OCI-LY7 (cell line): ENCODE measurements around the gene NCKAP5. TPM values are rescaled to one million over a fixed set of nuclear protein-coding genes. Genes with fewer than 3 reads are reported as not detected.

ENCODE experiments used
- BruUV-seq: library from RNA; stranded (reverse); fragments of 400-500 nt; replicated peaks from 2 replicates; lab custom pipeline; 2021; lab: Mats Ljungman, UMichigan
- CTCF ChIA-PET: fragments of 300-600 bp; sonication (Branson Sonifier 250); formaldehyde crosslinking; loops from one replicate; lab custom pipeline; 2022; ENCODE audit warnings: antibody characterized with exemption; ENCODE audit not compliant: unreplicated experiment; lab: Charles Lee
- POLR2A ChIA-PET: fragments of 300-600 bp; sonication (Branson Sonifier 250); formaldehyde crosslinking; loops from one replicate; lab custom pipeline; 2022; ENCODE audit warnings: antibody characterized with exemption; lab: Charles Lee
- DNase-seq: peaks from one replicate; pipeline ENCODE4 v3.0.0-alpha.2; 2015; ENCODE audit warnings: low spot score
- H2AFZ ChIP-seq: fragments of 200-600 bp; sonication (generic), shearing (Covaris generic); 2 replicates; pipeline ENCODE4 v1.6.1; 2014; ENCODE audit warnings: mild to moderate bottlenecking, antibody characterized with exemption, low read length, moderate library complexity
- H3K27ac ChIP-seq: fragments of 200-600 bp; sonication (generic); 2 replicates; pipeline ENCODE4 v1.5.1; 2014; ENCODE audit warnings: mixed run types, low read depth, mild to moderate bottlenecking, moderate library complexity, low read length, inconsistent platforms; ENCODE audit not compliant: poor library complexity, severe bottlenecking
- H3K36me3 ChIP-seq: fragments of 200-600 bp; sonication (generic); 2 replicates; pipeline ENCODE4 v1.6.1; 2014; ENCODE audit warnings: mild to moderate bottlenecking, antibody characterized with exemption, low read length, moderate library complexity, mixed read lengths; ENCODE audit not compliant: insufficient read depth
- H3K4me1 ChIP-seq: fragments of 200-600 bp; sonication (generic); 2 replicates; pipeline ENCODE4 v1.5.1; 2014; ENCODE audit warnings: mild to moderate bottlenecking, low read length; ENCODE audit not compliant: insufficient read depth, poor library complexity, severe bottlenecking
- H3K4me2 ChIP-seq: fragments of 200-600 bp; sonication (generic); 2 replicates; pipeline ENCODE4 v1.6.1; 2014; ENCODE audit warnings: mild to moderate bottlenecking, low read length
- H3K4me3 ChIP-seq: fragments of 200-600 bp; sonication (generic); 2 replicates; pipeline ENCODE4 v1.5.1; 2014; ENCODE audit warnings: mild to moderate bottlenecking, low read depth, low read length; ENCODE audit not compliant: poor library complexity, severe bottlenecking
- H3K79me2 ChIP-seq: fragments of 200-600 bp; sonication (generic); 2 replicates; pipeline ENCODE4 v1.6.1; 2016; ENCODE audit warnings: low read depth, mild to moderate bottlenecking, low read length, moderate library complexity, mixed read lengths; ENCODE audit not compliant: insufficient read depth
- H3K9me2 ChIP-seq: fragments of 200-600 bp; sonication (generic); 2 replicates; pipeline ENCODE4 v1.6.1; 2016; ENCODE audit warnings: mild to moderate bottlenecking, low read length, mixed read lengths; ENCODE audit not compliant: insufficient read depth
- H3K9me3 ChIP-seq: fragments of 200-600 bp; sonication (generic); 2 replicates; pipeline ENCODE4 v1.6.1; 2014; ENCODE audit warnings: mild to moderate bottlenecking, mixed run types, low read length, mixed read lengths
- H4K20me1 ChIP-seq: fragments of 200-600 bp; sonication (generic); 2 replicates; pipeline ENCODE4 v1.6.1; 2014; ENCODE audit warnings: mild to moderate bottlenecking, antibody characterized with exemption, low read length, moderate library complexity, mixed read lengths; ENCODE audit not compliant: insufficient read depth
- CTCF ChIP-seq: fragments of 200-600 bp; sonication (generic); conservative IDR thresholded peaks from 2 replicates; pipeline ENCODE4 v1.5.1; 2014; ENCODE audit warnings: mild to moderate bottlenecking, antibody characterized with exemption, low read length, moderate library complexity, mixed read lengths
- EZH2phosphoT487 ChIP-seq: fragments of 200-600 bp; sonication (generic); IDR thresholded peaks from 2 replicates; pipeline ENCODE4 v1.6.1; 2018; ENCODE audit warnings: low read depth, borderline replicate concordance, mild to moderate bottlenecking, mixed run types, antibody characterized with exemption, low read length, moderate library complexity, mixed read lengths
- intact Hi-C: fragments of 100-400 bp; cut with micrococcal nuclease; formaldehyde crosslinking; loops from one replicate; pipeline ENCODE4 v1.10.0; 2022; ENCODE audit not compliant: unreplicated experiment
- total RNA-seq, 2 experiments: library from RNA; depleted of rRNA in 1 of 2; stranded (reverse); fragments of >200 nt in 1 of 2; shearing (Covaris generic) in 1 of 2; gene quantifications; 2 replicates each; pipeline ENCODE4 v1.2.3, GENCODE V29; 2014 to 2022

NCKAP5 gene
- total RNA-seq, 2 experiments from 2014 or later, result not detected

DNA sequence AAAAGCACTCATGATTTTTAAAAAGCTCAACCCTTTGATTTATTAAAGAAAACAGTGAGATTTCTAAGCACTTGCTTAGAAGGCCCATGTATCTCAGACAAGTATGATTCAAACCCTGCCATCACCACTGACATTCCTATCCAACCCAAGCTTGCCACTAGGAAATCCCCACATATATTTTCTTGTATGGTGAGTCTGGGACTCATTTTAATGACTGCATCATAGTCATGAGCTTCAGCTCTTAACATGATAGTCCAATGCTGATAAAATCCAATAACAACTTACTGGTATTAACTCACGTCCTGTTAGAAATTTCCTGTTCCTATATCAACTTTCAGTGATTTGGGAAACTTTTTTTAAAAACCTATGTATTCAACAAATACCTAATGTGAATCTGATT lies 39.4 kb upstream of the NCKAP5 start:
- ChIA-PET CTCF (no interaction called here), POLR2A (interaction anchor here (0.7 kb wide), 1 partner anchor 11 kb away, joined by 3 read pairs; no protein-coding TSS in a partner anchor)
- Histone ChIP-seq H3K27ac (no peak overlapping the region), H3K36me3 (no peaks in the 10 kb centered on the region), H3K9me3 (no peaks in the 10 kb centered on the region), H3K4me2 (no peak overlapping the region), H3K9me2 (no peaks in the 10 kb centered on the region), H3K79me2 (no peaks in the 10 kb centered on the region), H4K20me1 (no peaks in the 10 kb centered on the region), H2AFZ (no peak overlapping the region), H3K4me3 (no peak overlapping the region), H3K4me1 (no peaks in the 10 kb centered on the region)
- intact Hi-C loops, result no loop called here
- no TSS peak for BruUV-seq
- TF ChIP-seq EZH2phosphoT487 (no peak), CTCF (no peak)
- DNase-seq, result no peak

- Histone ChIP-seq H3K4me3 (no peak overlapping the region), H3K36me3 (no peaks in the 10 kb centered on the region), H3K9me2 (no peaks in the 10 kb centered on the region), H4K20me1 (no peaks in the 10 kb centered on the region), H3K27ac (no peak overlapping the region), H3K4me1 (no peaks in the 10 kb centered on the region), H3K4me2 (no peak overlapping the region), H2AFZ (no peak overlapping the region), H3K9me3 (no peaks in the 10 kb centered on the region), H3K79me2 (no peaks in the 10 kb centered on the region)
- intact Hi-C loops, result no loop called here
- ChIA-PET POLR2A (interaction anchor here (0.7 kb wide), 1 partner anchor 85 kb away, joined by 3 read pairs; no protein-coding TSS in a partner anchor), CTCF (no interaction called here)
- no TSS peak for BruUV-seq
- TF ChIP-seq EZH2phosphoT487 (no peak), CTCF (no peak)
- no peak for DNase-seq
Observed at GRCh38 chr2:133606616-133607015, 38.4 kb upstream of the NCKAP5 start.

- H3K9me2 ChIP-seq, result no peaks in the 10 kb centered on the region
- BruUV-seq, result no TSS peak
- no peaks in the 10 kb centered on the region for H3K36me3 ChIP-seq
- intact Hi-C loops, result no loop called here
- H3K4me2 ChIP-seq, result no peak overlapping the region
- no peak overlapping the region for H3K27ac ChIP-seq
- no peaks in the 10 kb centered on the region for H3K79me2 ChIP-seq
- no peak overlapping the region for H3K4me3 ChIP-seq
- H3K4me1 ChIP-seq, result no peaks in the 10 kb centered on the region
- ChIA-PET CTCF (no interaction called here), POLR2A (no interaction called here)
- no peak for DNase-seq
- no peaks in the 10 kb centered on the region for H3K9me3 ChIP-seq
- H4K20me1 ChIP-seq, result no peaks in the 10 kb centered on the region
- no peak for TF ChIP-seq CTCF
- TF ChIP-seq EZH2phosphoT487, result no peak
- no peak overlapping the region for H2AFZ ChIP-seq
Observed at GRCh38 chr2:133605766-133606137, 37.5 kb upstream of the NCKAP5 start.
